Large intestine (tissue), 1 donor: ENCODE data around the gene C14orf93. TPM values are rescaled to one million over a fixed set of nuclear protein-coding genes. Genes with fewer than 3 reads are reported as not detected.

Experiments used
- polyA plus RNA-seq: library from polyadenylated mRNA; unstranded; fragments of 120-200 nt; gene quantifications from one replicate; pipeline ENCODE4 v1.2.1, GENCODE V29; 2013

C14orf93 gene
- polyA plus RNA-seq, 1 donor: 15.1 TPM

Other genes starting within 250 kb of the C14orf93 start
- gene OXA1L, start 243.5 kb downstream of the C14orf93 start, polyA plus RNA-seq: 123 TPM
- 660 TPM for gene SLC7A7, start 194.7 kb downstream of the C14orf93 start, polyA plus RNA-seq
- 115 TPM for gene MRPL52, start 180.3 kb downstream of the C14orf93 start, polyA plus RNA-seq
- gene MMP14, start 173.6 kb downstream of the C14orf93 start, polyA plus RNA-seq: 108 TPM
- gene LRP10, start 138.4 kb downstream of the C14orf93 start, polyA plus RNA-seq: 92.8 TPM
- 0.72 TPM for gene REM2, start 126.9 kb downstream of the C14orf93 start, polyA plus RNA-seq
- 81.9 TPM for gene RBM23, start 91.0 kb downstream of the C14orf93 start, polyA plus RNA-seq
- 65.2 TPM for gene PRMT5, start 80.8 kb downstream of the C14orf93 start, polyA plus RNA-seq
- gene HAUS4, start 53.1 kb downstream of the C14orf93 start, polyA plus RNA-seq: 45.8 TPM
- gene AJUBA, start 27.6 kb downstream of the C14orf93 start, polyA plus RNA-seq: 22.0 TPM
- gene PSMB5, start 24.8 kb upstream of the C14orf93 start, polyA plus RNA-seq: 112 TPM
- not detected for gene PSMB11, start 32.1 kb upstream of the C14orf93 start, polyA plus RNA-seq
- gene CDH24, start 47.4 kb upstream of the C14orf93 start, polyA plus RNA-seq: 10.5 TPM
- 225 TPM for gene ACIN1, start 85.0 kb upstream of the C14orf93 start, polyA plus RNA-seq
- gene C14orf119, start 85.4 kb upstream of the C14orf93 start, polyA plus RNA-seq: 60.9 TPM
- 0.01 TPM for gene CIROP, start 94.8 kb upstream of the C14orf93 start, polyA plus RNA-seq
- 0.07 TPM for gene CEBPE, start 109.1 kb upstream of the C14orf93 start, polyA plus RNA-seq
- 94.4 TPM for gene SLC7A8, start 173.5 kb upstream of the C14orf93 start, polyA plus RNA-seq
- gene RNF212B, start 227.8 kb upstream of the C14orf93 start, polyA plus RNA-seq: 0.34 TPM